Tongue (tissue), 2 donors: ENCODE results near the gene FAT4. TPM values are rescaled to one million over a fixed set of nuclear protein-coding genes. Genes with fewer than 3 reads are reported as not detected.

Experiments
- DNase-seq: peaks from one replicate; pipeline ENCODE4 v3.0.0-alpha.2; 2015
- total RNA-seq: library from RNA; depleted of rRNA; stranded (reverse); fragments of >200 nt; gene quantifications from one replicate; pipeline ENCODE4 v1.2.3, GENCODE V29; 2014

Gene FAT4, protein sequence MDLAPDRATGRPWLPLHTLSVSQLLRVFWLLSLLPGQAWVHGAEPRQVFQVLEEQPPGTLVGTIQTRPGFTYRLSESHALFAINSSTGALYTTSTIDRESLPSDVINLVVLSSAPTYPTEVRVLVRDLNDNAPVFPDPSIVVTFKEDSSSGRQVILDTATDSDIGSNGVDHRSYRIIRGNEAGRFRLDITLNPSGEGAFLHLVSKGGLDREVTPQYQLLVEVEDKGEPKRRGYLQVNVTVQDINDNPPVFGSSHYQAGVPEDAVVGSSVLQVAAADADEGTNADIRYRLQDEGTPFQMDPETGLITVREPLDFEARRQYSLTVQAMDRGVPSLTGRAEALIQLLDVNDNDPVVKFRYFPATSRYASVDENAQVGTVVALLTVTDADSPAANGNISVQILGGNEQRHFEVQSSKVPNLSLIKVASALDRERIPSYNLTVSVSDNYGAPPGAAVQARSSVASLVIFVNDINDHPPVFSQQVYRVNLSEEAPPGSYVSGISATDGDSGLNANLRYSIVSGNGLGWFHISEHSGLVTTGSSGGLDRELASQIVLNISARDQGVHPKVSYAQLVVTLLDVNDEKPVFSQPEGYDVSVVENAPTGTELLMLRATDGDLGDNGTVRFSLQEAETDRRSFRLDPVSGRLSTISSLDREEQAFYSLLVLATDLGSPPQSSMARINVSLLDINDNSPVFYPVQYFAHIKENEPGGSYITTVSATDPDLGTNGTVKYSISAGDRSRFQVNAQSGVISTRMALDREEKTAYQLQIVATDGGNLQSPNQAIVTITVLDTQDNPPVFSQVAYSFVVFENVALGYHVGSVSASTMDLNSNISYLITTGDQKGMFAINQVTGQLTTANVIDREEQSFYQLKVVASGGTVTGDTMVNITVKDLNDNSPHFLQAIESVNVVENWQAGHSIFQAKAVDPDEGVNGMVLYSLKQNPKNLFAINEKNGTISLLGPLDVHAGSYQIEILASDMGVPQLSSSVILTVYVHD (N-terminal part only)
- total RNA-seq, result 81.5 TPM

DNA sequence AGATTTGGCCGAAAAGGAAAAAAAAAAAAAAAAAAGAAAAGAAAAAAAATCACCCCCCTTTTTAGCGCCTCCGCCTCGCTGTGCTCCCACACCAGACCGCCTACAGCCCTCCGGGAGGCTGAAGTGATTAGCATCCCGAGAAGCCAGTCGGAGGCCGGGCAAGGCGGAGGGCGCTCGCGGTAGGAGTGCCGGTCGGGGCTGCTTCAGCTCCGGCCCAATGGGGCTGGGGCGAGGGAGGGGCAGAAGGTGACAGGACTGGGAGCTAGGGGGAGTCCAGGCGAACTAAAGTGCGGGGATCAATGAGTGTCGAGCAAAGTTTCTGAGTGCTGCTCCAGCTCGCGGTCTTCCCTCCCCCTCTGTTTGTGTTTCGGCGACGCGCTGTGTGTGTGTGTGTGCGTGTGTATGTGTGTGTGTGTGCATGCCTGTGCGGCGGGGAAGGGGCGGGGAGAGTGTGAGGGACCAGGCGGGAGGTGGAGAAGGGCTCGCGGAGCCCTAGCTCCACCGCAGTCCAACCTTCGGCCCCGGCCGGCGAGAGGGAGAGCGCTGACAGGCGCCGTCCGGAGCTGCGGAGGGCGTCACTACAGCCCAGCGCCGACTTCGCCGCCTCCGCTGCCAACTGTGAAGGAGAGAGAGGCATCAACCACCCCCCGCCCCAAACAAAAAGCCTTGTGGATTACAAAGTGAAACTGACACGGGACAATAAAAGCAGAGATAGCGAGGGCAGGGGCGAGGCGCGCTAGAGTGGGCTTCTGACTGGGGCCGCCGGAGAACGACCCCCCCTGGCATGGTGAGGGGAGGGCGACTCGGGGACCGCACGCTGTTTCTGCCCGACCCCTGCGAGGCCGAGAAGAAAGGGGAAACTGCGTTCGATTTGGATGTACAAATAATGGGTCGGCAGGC, at the start of gene FAT4:
FAT4 (plus strand) TSS at position 280 of the 900 bp plus-strand sequence. CDS start 1,457 bp downstream, outside the sequence.
- peak; percentile 98 for DNase-seq

DNA sequence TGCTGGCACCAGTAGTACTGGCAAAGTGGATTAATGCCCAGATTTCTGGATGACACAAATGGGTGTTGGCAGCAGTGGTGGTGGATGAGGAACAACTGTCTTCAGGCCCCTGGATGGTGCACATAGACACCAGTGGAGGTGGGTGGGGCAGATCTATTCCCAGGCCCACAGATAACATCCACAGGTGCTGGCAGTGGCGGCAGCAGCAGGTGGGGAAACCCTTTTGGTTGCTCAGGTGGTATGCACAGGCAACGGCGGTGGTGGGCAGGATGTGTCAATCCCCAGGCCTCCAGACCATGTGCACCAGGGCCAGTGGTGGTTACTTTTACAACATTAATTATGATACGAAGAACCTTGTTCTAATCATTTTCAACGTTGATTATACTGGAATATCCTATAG, 48.9 kb upstream of the FAT4 start:
- DNase-seq, result no peak

GRCh38 chr4:125266901-125267604, 47.7 kb upstream of the FAT4 start:
- DNase-seq, result peak; percentile 21

- DNase-seq, result no peak
These were observed 47.1 kb upstream of the FAT4 start for GRCh38 chr4:125267630-125268029.

DNA sequence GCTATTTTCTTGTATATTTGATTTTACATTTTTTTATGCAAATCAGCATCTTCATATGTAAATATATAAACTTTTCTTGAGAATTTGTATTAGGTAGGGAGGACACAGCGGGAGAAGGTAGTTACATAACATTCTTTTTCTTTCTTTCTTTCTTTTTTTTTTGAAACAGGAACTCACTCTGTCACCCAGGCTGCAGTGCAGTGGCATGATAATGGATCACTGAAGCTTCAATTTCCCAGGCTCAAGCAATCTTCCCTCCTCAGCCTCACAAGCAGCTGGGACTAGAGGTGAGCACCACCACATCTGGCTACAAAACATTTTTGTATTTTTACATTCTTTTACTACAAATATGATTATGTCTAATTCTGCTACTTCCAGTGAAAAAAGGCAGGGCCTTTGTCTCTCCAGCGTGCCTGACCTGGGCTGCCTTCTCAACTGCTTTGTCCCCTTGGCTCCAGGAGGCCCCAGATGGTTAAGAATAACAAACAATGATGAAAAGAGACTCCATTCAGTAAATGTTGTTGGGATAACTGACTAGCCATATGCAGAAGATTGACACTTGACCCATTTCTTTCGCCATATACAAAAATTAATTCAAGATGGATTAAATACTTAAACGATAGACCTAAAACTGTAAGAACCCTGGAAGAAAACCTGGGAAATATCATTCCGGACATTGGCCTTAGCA, 46.5 kb upstream of the FAT4 start:
- DNase-seq, result no peak

DNA sequence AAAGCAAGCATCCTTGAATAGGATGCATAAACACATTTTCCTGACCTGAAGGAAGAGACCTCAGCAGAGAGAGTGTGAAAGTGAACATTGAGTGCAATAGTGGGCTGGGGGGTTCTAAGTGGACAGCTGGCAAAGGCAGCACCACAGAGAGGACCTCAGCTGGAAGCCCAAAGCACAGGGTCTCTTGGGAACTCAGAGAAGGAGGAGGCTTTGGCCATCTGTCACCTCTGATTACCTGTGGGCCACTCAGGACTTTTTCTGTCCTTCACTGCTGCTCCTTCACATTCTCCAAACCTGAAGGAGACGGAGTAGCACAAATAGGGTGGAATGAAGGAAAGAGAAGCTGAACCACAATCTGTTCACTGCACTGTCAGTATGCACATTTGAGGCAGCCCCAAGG, 37.9 kb upstream of the FAT4 start:
- DNase-seq, result no peak

DNA sequence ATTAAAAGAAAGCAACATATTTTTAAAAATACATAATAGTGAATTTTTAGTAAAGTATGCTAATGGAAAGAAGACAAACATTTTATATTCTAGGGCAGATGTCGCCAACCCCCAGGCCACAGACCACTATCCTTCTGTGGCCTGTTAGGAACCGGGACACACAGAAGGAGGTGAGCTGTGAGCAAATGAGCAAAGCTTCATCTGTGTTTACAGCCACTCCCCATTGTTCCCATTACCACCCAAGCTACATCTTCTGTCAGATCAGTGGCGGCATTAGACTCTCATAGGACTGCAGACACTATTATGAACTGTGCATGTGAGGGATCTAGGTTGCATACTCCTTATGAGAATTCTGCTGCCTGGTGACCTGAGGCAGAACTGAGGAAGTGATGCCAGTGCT, 37.0 kb upstream of the FAT4 start:
- no peak for DNase-seq

DNA sequence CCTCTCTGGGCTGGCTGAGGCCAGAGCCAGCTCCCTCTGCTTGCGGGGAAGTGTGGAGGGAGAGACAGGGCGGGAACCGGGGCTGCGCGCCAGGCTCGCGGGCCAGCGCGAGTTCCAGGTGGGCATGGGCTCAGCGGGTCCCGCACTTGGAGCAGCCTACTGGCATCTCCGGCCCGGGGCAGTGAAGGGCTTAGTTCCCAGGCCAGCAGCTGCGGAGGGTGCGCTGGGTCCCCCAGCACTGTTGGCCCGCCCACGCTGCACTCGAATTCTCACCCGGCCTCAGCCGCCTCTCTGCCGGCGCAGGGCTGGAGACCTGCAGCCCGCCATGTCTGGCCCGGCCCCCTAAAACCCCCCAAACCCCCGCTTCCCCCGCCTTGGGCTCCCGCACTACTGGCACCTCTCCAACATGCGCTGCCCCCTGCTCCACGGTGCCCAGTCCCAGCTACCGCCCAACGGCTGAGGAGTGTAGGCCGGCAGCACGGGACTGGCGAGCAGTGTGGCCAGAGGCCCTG, 33.8 kb upstream of the FAT4 start:
- no peak for DNase-seq

DNA sequence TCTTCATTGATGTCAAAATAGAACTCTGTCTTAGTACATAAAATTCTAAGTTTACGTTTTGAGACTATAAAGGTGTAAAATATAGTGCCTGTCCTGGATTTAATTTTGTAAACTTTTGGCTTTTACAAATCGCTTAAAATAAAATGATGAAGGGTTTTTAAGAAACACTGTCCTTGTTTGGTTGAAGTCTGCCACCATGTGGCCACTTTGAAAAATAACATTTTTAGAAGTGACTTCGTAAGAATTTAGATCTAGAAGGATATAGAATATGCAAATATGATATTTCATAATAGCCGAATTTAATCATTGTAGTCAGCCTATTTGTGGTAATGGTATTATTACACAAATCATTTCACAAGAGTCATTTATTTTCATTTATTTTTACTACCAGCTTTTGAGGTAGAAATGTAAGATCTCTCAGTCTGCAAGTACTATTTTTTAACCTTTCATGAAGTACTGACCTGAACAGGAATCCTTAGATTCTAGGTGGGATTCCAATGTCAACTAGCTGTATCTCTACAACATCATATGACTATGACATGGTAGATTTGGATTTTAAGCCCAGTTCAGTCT, 31.0 kb upstream of the FAT4 start:
- peak; percentile 56 for DNase-seq

DNA sequence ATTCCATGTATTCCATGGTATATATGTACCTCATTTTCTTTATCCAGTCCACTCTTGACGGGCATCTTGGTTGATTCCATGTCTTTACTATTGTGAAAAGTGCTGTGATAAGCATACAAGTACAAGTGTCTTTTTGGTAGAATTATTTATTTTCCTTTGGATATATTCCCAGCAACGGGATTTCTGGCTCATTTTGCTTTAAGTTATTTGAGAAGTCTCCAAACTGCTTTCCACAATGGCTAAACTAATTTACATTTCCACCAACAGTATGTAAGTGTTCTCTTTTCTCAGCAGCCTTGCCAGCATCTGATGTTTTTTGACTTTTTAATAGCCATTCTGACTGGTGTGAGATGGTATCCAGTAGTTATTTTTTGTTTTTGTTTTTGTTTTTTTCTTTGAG, 17.6 kb upstream of the FAT4 start:
- peak; percentile 41 for DNase-seq

DNA sequence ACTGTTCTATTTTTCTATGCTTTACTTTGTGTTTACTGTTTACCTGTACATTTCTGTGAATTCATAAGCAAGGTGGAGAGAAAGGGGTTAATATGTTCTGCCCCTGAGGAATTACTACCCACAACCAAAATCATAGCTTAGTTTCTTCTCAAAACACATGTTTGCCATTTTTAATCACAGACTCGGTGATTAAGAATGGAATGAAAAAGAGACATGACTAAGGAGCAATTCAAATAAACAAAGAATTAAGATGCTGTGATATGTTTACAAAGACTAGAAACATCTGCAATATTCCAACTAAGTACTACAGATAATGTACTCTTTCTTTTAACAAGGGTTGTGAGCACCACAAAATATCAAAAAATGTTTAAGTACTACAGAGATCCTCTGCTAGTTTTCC, 11.7 kb upstream of the FAT4 start:
- DNase-seq, result no peak

GRCh38 chr4:125303821-125304220, 10.9 kb upstream of the FAT4 start:
- DNase-seq, result no peak

- no peak for DNase-seq
These were observed 8.6 kb upstream of the FAT4 start for GRCh38 chr4:125306112-125306511.

- DNase-seq, result no peak
These were observed 8.2 kb upstream of the FAT4 start for GRCh38 chr4:125306533-125306932.

DNA sequence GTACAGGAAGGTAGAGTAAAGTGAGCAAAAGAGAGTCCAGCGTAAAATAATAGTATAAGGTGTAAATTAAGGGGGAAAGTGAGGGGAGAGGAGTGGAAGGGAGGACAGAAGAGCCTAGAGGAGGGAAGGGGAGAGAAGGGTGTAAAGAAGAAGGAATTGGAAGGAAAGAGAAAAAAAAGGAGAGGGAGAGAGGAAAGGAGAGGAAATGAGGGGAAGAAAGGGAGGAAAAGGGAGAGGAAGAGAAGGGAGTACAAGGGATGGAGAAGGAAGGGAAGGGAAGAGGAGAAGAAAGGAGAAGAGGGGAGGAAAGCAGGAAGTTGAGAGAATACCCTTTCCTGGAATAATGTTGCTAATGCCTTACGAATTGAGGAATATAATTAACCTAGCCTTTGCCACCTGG, 3.3 kb upstream of the FAT4 start:
- DNase-seq, result no peak

DNA sequence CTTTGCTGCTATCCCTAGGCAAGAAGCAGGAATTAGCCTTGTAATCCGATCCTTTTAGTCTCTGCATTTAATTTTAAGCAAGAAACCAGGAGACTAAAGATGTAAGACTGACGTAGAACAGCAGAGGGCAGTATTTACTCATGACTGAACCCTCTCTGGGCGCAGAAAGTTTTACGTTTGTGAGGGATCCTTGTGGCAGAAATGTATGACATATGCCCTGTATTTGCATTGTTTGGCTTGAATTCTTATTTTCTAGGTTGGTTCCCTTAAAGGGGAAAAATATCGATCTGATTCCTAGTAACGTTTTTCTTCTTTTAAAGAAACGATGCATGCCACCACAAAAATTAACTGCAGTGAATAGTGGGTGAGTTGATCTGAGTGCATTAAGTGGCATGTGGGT, 1.3 kb upstream of the FAT4 start:
- peak; percentile 97 for DNase-seq

DNA sequence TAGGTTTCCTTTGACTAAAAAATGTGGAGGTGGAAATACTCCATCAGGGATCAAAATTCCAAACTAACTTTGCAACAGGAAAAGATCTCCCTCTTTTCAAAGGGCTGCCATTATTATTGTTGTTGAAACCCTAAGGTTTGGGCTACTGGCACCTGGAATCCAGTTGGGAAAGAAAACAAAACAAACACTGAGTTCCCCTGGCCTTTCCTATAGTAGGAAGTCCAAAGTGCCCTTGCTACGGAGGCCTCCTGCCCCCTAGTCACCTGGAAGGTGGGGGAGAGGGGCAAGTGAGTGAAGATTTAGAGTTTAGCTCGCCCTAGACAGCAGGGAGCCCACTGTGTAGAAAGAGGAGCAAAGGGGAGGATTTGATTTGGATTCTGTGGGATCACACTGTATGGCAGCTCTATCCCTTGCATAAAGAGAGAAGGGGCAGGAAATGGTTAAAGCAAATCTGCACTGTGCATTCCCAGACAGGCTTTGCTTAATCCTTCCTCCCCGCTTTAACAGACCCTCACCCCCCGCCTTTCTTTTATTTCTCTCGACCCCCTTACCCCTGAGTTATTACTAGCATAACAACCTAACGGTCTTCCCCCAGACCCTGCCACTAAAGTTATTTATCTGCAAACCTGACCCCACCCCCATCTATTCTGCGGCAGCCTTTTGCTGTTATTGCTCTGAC, 627 bp upstream of the FAT4 start:
- DNase-seq, result no peak

- DNase-seq, result peak; percentile 82
These were observed 1.0 kb downstream of the FAT4 start for GRCh38 chr4:125315576-125316400.

- DNase-seq, result peak; percentile 35
These were observed 1.6 kb downstream of the FAT4 start for GRCh38 chr4:125316401-125316790.
